Left lobe of liver (tissue), 2 donors: ENCODE data around the gene RNF222. TPM values are rescaled to one million over a fixed set of nuclear protein-coding genes. Genes with fewer than 3 reads are reported as not detected.
"Not testable (repeated sequence)": the region's sequence is repeated elsewhere in the genome, so short reads cannot be mapped to it uniquely, and the experiment has no call there.

Experiments used
- ATAC-seq: fragments of 200-7000 bp; cut with Tn5 transposase; one replicate; pipeline ENCODE4 v1.9.1; 2020; ENCODE audit warnings: mild to moderate bottlenecking, moderate library complexity
- DNase-seq: peaks from one replicate; pipeline ENCODE4 v3.0.0-alpha.2; 2020; ENCODE audit warnings: low spot score
- total RNA-seq: library from RNA; stranded (reverse); gene quantifications from one replicate; pipeline ENCODE4 v1.2.1, GENCODE V29; 2021
- donor health status: DM: no; HTN: no; CAD: no; lungs with moderate emphysema.
- donor health status: DM: no; HTN: yes; CAD: no.

Gene RNF222
- total RNA-seq, 1 donor from 2014 or later: not detected

DNA sequence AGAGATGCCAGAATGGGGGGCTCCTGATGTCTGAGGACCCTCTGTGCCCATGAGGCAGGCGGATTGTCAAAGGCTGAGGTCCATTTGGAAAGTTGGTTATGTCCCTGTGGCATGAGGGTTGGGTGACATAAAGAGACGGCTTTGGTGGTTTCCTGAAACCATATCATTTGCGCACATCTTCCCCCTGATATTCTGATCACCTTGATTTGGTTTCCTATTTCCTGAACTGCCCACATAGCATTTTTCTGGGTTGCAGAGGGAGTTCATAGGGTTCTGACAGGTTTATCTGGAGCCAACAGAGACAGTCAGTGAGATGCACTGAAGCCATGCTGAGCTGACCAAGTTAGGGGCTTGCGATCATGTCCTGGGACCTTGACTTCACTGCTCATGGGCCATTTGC lies 15.7 kb upstream of the RNF222 start:
- DNase-seq (no peak), ATAC-seq (no peak)

DNA sequence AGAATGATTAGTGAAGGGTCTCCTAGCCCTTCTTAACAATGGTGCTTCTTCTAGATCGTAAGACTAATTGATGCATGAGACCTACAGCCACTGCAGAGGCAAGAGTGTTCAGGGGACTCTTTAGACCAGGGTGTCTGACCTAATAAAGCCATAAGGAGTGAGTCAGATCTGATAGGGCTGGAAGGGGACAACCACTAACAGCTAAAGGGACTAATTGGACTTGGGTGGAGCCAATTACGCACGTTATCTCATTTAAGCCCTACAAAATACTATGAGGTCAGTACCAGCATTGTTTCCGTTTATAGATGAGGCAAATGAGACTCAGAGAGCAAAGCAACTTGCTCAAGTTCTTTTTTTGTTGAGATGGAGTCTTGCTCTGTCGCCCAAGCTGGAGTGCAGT lies 14.5 kb upstream of the RNF222 start:
- ATAC-seq (no peak), DNase-seq (no peak)

DNA sequence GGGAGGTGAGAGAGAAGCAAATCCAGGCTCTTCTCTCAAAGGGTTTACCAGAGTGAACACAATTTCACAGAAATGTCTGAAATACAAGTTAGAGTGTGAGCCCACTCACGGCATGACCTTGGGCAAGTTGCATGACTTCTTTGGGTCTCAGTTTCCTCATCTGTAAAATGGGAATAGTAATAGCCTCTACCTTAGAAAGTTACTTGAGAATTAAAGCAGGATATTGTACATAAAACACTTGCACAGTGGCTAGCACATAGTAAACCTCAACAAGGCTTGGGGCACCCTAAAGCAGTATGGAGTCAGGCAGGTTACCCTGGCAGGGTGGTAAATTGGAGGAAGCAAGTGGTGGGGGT lies 13.2 kb upstream of the RNF222 start:
- ATAC-seq (no peak), DNase-seq (no peak)

DNA sequence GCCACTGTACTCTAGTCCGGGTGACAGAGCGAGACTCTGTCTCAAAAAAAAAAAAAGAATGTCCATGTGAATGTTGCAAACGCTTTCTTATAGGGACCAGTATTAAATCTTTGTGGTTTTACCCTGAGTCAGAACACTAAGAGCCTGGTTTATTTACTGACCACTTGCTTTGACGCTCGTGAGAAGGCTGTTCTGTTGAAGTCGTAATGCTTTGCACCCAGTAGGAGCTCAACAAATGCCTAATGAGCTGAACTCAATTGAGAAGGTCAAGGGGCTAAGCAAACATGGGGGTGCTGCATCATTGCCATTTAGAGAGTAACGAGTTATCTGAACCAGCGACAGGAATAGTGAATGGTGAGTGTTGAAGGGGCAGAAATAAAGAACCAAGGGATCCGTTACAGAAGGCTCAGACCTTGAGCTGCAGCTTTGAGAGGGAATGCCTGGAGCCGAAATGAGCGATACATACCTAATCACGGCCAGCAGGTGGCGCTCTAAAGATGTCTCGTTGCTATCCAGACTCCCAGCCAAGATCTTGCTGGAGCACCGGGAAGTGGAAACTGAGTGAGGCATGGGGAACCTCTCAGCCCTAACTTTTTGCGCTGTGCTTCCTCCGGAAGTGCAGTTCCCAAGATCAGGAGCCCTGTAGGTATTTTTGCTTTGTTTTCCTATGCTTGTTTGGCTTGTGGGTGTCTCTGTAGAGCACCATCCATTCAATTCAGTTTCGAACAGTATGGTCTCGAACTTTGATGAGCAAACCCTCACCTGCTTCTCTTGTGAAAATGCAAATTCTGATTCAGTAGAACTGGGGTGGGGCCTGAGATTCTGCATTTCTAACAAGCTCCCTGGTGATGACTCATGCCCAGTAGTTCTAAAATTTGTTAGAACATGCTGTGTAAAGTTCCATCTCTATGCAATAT lies 12.6 kb upstream of the RNF222 start:
- ATAC-seq (peak; percentile 99), DNase-seq (peak; percentile 90)

DNA sequence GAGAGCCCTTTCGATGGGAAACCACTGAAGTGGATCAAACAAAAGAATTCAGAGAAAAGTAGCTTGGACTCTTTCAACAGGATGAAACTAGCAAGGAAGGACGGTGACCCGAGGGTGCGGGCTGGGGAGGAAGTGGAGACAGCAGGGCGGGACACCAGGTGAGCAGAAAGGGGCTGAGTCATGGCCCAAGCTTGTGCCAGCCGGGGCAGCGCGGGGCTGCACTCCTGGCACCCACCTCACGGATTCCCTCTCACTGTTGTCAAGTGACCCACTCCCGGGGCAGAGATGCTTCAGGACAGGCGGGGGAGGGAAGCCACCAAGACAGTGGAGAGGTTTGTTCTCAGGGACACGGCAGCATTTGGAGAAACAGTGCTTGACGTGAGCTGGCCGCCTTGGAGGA lies 10.7 kb upstream of the RNF222 start:
- DNase-seq (no peak), ATAC-seq (no peak)

DNA sequence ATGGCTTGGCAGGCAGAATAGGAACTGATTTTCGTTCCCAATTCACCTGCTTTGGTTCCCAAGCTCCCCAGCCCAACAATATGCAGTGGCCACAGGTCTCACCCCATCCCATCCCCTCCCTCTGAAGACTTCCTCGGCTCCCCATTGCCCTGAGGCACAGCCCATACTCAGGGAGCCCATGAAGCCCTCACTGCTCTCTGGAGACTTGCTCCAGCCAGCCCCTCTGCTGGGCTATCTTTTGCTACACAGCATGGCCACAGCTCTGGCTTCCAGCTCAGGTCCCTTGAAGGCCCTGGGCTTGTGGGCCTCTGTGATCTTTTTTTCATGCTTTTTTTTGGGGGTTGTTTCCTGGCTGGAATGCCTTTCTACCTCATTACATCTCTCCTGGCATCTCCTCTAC lies 8.5 kb upstream of the RNF222 start:
- ATAC-seq (no peak), DNase-seq (no peak)

DNA sequence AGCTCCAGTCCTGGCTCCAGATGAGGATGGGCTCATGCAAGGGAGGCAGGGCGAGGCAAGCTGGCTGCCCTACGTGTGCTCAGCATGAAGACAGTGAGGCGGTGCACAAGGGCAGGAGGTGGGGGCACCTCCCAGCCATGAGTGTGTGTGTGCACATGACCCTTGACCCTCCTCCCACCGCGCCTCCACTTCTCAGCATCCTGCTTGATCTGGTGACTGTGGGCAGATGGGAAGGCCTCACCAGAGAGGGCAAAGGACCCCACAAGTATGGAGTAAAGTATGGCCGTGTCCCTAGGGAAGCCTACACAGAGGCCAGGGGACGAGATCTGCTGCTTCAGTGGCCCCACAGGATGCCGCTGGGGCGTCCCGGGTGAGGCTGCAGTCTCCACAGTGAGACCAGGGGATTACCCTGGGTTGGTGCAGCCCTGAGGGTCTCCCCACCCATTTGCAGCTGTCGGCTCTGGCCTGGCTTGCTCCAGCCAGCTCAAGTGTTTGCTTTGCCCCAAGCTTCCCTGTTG lies 7.9 kb upstream of the RNF222 start:
- DNase-seq: peak; percentile 35
- ATAC-seq: no peak

DNA sequence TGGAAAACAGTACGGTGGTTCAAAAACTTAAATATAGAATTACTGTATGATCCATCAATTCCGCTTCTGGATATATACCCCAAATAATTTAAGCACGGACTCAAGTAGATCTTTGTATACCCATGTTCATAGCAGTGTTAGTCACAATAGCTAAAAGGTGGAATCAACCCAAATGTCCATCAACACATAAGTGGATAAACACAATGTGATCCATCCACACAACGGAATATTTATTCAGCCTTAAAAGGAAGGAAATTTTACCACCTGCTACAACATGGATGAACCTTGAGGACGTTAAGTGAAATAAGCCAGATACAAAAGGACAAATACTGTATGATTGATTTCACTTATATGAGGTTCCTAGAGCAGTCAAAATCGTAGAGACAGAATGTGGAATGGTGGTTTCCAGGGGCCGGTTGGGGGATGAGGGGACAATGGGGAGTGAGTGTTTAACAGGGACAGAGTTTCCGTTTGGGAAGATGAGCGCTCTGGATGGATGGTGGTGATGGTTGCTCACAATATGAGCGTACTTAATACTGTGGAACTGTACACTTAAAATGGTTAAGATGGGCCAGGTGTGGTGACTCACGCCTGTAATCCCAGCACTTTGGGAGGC lies 5.4 kb upstream of the RNF222 start:
- ATAC-seq (no peak), DNase-seq (no peak)

DNA sequence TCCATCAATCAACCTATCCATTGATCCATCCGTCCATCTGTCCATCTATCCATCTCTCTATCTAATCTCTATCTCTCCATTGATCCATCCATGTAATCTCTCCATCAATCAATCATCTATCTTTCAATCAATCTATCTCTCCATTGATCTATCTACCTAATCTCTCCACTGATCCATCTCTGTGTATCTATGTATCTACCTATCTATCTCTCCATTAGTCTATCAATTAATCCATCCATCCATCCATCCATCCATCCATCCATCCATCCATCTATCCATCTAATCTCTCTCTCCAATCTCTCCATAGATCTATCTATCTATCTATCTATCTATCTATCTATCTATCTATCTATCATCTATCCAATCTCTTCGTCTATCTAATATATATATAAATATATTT lies 3.5 kb upstream of the RNF222 start:
- ATAC-seq: no peak
- DNase-seq: no peak

DNA sequence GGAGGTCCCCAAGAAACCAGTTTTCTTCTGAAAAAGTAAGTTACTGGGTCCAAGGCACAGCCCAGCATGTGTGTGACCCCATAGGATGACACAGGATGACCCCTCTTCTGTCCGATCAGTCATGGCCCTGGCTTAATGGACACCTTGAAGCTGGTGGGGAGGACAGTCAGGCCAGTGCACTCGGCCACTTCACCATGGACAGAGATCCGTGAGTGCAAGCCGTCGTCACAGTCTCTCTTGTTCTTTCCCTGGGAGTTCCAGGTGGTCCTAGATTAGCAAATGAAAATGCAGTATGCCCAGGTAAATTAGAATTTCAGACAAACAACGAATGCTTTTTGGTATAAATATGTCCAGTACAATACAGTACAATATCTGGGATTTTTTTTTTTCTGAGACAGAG lies 1.4 kb upstream of the RNF222 start:
- ATAC-seq (no peak), DNase-seq (peak; percentile 27)

DNA sequence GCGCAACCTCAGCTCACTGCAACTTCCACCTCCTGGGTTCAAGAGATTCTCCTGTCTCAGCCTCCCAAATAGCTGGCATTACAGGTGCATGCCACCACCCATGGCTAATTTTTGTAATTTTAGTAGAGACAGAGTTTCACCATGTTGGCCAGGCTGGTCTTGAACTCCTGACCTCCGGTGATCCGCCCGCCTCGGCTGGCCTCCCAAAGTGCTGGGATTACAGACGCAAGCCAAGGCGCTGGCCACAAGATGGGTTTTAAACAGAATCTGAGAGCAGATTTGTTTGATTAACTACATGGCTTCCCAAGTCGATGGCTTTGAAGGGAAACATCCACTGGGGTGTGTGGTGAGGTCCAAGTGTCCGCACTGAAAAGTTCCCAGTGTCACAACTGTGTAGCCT lies 3.1 kb downstream of the RNF222 start:
- not testable (repeated sequence) for ATAC-seq, DNase-seq

DNA sequence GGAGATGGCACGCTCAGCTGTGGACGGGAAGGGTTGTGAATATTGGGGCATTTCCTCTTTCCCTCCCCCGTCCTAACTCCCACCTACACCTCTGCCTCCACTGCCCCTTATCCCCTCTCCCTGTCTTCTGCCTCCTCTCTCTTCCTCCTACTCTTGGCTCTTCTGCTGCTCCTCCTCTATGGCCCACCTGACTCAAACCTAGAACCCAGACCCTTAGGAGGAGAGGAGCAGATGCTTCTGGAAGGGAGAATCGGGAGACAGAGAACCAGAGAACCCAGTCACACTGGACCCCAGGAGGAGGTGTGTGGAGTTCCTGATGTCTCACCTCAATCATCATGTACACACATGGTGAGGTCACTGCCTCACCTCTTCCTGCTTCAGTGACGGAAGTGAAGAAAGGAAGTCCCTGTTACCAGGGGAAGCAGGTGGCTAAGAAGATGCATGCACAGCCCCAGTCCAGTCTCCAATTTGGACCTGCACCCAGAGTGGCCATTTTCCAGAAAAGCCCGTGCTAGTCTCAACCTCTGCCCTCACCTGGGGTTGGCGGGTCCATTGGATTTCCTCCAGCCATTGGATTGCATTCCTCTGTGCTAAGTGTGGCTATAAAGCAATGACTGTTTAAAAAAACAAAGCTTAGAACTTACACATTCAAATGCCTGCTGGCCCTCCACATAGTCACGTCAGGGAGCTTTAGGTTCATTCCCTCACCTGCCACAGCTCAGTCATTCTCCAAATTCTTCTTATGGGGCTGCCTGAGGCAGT lies 4.0 kb downstream of the RNF222 start:
- peak; percentile 45 for ATAC-seq
- no peak for DNase-seq

DNA sequence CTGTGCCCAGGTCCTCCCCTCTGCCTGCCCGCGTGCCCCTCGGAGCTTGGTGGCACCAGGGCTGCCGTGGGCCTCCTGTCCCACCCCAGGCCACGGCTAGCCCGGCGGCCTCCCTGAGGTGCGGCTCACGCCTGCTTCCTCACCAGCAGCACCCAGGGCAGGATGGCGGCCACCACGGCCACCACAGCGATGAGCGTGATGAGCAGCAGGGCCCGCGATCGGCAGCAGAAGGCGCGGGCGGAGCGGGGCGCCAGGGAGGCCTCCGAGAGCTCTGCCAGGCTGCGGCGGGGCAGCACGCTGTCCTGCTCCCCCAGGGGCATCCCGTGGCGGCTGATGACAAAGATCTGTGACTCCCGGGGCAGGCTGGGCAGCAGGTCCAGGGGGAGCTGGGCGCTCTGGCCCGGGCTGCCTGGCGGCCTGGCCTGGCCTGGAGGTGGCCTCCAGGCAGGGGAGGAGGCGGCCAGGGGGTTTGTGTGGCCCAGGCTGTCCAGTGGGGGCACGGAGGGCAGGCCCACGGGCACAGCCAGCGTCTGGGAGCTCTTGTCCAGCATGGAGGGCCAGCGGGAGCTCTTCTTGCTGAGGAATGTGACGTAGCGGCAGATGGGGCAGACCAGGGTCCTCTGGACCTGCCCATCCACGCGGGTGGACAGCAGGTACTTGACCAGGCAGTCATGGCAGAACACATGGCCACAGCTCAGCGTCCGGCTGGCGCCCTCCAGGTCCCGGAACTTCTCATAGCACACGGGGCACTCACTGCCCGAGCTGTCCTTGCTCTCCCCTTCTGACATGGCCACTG lies 4.8 kb downstream of the RNF222 start:
- no peak for ATAC-seq
- no peak for DNase-seq

DNA sequence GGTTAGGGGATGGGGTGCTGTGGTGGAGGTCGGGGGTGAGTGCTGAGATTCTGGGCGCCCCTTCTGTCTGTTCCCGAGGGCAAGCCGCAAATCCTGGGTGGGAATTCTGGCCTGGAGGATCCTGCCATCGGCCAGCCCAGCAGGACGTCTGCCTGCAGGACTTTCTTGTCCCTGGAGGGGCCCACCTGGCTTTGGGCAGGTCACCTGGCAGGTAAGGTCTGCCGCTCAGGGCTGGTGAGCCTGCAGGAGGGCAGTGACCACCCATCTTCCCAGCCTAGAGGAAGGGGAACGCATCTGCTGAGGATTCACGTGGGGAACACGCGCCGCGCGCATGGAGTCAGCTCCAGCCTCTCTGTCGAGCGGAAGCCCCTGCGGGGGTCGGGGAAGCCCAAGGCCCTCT lies 5.4 kb downstream of the RNF222 start:
- DNase-seq (no peak), ATAC-seq (no peak)

DNA sequence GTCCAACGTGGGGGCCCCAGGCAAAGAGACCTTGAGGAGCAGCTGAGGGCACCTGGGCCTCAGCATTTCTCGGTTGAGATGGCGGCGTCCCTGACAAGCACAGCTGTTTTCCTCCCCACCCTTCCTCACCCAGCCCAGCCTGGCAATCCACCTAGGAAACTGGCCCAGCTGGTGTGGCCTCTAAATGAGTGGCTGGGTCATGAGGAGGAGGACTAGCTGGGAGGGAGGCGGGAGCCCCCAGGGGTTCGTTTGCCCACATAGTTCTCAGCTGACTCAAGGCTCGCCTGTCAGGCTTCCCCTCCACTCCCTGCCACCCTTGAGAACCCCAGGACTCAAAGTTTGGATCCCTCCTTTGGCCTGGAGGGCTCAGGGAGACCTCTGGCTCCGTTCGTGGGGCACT lies 5.9 kb downstream of the RNF222 start:
- ATAC-seq (no peak), DNase-seq (no peak)

DNA sequence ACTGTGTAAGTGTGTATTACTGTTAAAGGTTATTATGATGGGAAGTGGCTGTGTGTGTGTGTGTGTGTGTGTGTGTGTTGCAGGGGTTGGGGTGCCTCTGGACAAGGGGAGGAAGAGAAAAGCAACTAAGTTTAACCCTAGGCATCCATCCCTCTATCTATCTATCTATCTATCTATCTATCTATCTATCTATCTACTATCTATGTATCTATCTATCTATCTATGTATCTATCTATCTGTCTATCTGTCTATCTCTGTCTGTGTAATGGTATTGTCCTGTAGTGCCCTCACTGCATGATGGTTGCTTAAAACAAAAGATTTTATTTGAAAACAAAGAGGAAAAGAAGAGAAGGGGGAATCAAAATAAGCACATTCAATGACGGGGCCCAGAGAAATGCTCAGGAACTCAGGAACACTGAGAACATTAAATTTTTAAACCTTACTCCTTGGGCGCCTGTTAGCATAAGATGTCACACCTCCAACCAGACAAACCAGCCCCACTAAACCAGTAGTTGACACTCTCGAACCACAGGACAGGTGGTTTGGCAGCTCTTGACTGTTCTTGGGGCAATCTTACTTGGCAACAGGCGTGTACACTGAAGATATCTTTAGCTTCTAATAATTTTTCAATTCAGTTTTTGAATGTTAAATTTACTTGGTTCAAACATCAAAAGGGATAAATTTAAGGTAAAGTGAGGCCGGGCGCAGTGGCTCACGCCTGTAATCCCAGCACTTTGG lies 9.5 kb downstream of the RNF222 start:
- ATAC-seq (no peak), DNase-seq (no peak)

DNA sequence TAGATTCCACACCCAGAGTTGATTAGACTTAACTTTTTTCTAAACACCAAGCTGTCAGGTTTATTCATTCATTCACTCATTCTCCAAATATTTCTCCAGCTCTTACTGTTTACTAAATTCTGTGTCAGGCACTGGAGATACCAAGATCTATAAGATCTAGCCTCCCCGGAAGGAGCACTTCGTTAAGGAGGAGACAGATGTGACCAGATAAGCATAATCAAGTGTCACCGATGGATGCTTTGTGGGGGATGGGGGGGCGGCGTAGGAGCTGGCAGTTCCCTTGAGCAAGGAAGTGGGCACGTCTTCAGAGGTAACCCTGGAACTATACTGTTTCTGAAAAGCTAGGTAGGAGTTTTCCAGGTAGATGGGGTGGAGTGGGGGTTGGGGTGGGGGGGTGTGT lies 10.8 kb downstream of the RNF222 start:
- ATAC-seq: no peak
- DNase-seq: no peak

DNA sequence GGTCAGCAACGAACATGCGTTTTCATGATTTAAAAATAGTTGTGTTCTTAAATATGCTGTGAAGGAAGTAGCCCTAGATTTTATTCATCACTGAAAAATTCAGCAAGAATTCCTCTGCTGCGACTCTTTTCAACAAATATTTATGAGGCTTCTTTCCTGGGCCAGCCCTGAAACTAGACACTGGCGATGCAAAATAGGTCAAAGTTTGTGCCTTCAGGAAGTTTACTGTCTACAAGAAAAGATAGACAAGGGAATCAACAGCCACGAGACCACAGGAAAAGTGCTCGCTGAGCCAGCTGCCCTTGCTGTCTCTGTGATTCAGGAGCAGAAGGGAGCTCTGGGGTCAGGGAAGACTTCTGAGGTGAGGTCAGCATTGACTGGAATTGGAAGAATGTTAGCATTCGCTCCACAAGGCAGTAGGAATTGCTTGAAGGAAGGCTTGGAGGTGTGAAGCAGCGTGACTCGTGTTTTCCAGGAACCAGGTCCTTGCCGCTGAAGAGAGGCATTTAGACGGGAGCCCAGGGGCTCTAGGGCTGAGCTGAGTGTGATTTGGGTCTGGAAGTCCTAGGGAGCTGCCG lies 12.7 kb downstream of the RNF222 start:
- no peak for DNase-seq

DNA sequence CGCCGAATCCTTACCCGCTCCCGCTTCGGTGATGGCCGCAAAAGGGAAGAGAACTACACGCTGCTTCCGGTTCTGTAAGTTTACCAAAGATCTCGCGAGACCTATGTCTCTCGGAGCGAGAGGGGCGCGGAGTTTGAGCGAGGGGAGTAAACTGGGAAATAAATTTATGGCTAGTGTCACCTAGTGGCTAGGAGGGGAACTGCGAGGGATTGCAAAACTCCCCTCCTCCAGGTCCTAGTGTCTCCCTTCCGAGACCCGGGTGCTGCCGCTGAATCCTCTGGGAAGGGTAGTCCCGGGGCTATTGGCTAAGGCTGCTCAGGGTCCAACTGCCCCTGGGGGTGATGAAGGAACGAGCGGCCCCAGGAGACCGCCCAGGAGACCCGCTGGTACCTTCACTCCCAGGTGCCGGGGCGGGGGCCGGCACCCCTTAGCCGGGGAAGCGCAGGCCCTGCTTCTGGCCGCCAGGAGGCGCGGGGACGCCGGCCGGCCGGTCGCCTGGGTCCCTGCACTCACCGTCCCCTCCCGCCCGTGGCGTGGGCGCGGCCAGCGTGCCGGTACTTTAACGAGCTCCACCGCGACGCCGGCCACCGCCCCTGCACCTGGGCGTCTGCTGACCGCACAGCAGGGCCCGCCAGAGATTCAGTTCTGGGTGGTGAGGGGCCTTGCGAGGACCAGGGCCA lies 14.3 kb downstream of the RNF222 start, which contains the start of gene RPL26:
TSS of gene RPL26 (minus strand) at position 51 of the 680 bp plus-strand sequence. CDS start 883 bp downstream, outside the sequence.
- ATAC-seq: peak; percentile 94
- peak; percentile 95 for DNase-seq

More for the DNA sequence above, 12.7 kb downstream of the RNF222 start:
- no peak for ATAC-seq
